Loucy (cell line): ENCODE measurements around the gene NUFIP2.

ENCODE experiments used
- EZH2phosphoT487 ChIP-seq: fragments of 200-600 bp; IDR thresholded peaks from 2 replicates; pipeline ENCODE4 v1.6.1; 2018; ENCODE audit warnings: antibody characterized with exemption, mild to moderate bottlenecking, moderate library complexity, borderline replicate concordance
- TF ChIP-seq, protein P1 (sequence below): fragments of 200-600 bp; sonication (generic); conservative IDR thresholded peaks from 2 replicates; pipeline ENCODE4 v1.5.1; 2014; ENCODE audit warnings: mild to moderate bottlenecking, antibody characterized with exemption, low read length

DNA sequence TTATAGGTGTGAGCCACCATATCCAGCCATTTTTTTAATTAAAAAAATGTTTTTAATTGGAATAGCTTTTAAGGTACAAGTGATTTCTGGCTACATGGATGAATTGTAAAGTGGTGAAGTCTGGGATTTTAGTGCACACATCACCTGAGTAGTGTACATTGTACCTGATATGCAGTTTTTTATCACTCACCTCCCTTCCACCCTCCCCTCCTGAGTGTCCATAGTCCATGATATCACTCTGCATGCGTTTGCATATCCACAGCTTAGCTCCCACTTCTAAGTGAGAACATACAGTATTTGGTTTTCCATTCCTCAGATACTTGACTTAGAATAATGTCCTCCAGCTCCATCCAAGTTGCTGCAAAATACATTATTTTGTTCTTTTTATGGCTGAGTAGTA, 60.6 kb downstream of the NUFIP2 start:
- TF ChIP-seq, protein P1, sequence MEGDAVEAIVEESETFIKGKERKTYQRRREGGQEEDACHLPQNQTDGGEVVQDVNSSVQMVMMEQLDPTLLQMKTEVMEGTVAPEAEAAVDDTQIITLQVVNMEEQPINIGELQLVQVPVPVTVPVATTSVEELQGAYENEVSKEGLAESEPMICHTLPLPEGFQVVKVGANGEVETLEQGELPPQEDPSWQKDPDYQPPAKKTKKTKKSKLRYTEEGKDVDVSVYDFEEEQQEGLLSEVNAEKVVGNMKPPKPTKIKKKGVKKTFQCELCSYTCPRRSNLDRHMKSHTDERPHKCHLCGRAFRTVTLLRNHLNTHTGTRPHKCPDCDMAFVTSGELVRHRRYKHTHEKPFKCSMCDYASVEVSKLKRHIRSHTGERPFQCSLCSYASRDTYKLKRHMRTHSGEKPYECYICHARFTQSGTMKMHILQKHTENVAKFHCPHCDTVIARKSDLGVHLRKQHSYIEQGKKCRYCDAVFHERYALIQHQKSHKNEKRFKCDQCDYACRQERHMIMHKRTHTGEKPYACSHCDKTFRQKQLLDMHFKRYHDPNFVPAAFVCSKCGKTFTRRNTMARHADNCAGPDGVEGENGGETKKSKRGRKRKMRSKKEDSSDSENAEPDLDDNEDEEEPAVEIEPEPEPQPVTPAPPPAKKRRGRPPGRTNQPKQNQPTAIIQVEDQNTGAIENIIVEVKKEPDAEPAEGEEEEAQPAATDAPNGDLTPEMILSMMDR, result no peak
- no peak for TF ChIP-seq EZH2phosphoT487
